Peyer's patch (tissue), 4 donors: ENCODE data around the gene STRN.

Experiments
- CTCF ChIP-seq, 6 experiments: fragments of 450-650 bp in 4 of 6; fragments of 200-600 bp in 2 of 6; sonication (generic) in 1 of 6; IDR thresholded peaks; one replicate each; pipeline ENCODE4 v1.5.1; 2017 to 2019; ENCODE audit warnings: antibody characterized with exemption in 6 of 6, mild to moderate bottlenecking in 3 of 6, moderate library complexity in 1 of 6
- POLR2A ChIP-seq, 2 donors: fragments of 450-650 bp; IDR thresholded peaks; one replicate each; pipeline ENCODE4 v1.5.1; 2017; ENCODE audit warnings: antibody characterized with exemption in 2 of 2, mild to moderate bottlenecking in 2 of 2, moderate library complexity in 2 of 2

GRCh38 chr2:36809069-36809445 is 157.3 kb downstream of the STRN start:
- TF ChIP-seq POLR2A (IDR thresholded peaks at IDR 0.05) (no peak), CTCF (IDR thresholded peaks at IDR 0.05) (no peak)
